Measurements from ENCODE around the gene COBL.

The COBL gene

GRCh38 chr7:51351661-51352060 lies 35.1 kb upstream of the COBL start:
- FAIRE-seq: no peak
- no peak for TF ChIP-seq TAF1 (IDR thresholded peaks at IDR 0.05; ENCODE audit: low read depth, low read length)
- no peak for DNase-seq (ENCODE audit: insufficient read length, low spot score)

- DNase-seq (ENCODE audit: insufficient read length, low spot score): no peak
- FAIRE-seq: no peak
- TF ChIP-seq PAX5 (IDR thresholded peaks at IDR 0.05; ENCODE audit: insufficient read depth, low read length, severe bottlenecking) (no peak), POLR2AphosphoS5 (IDR thresholded peaks at IDR 0.05; ENCODE audit: low read depth, low read length) (no peak), SPI1 (IDR thresholded peaks at IDR 0.05; ENCODE audit: low read depth, low read length) (no peak), POU2F2 (IDR thresholded peaks at IDR 0.05; ENCODE audit: low read depth, low read length) (no peak), POLR2A (IDR thresholded peaks at IDR 0.05; ENCODE audit: low read depth, low read length) (no peak), TAF1 (IDR thresholded peaks at IDR 0.05; ENCODE audit: low read depth, low read length) (no peak)
Measured at GRCh38 chr7:51350546-51350896, 33.9 kb upstream of the COBL start.

DNA sequence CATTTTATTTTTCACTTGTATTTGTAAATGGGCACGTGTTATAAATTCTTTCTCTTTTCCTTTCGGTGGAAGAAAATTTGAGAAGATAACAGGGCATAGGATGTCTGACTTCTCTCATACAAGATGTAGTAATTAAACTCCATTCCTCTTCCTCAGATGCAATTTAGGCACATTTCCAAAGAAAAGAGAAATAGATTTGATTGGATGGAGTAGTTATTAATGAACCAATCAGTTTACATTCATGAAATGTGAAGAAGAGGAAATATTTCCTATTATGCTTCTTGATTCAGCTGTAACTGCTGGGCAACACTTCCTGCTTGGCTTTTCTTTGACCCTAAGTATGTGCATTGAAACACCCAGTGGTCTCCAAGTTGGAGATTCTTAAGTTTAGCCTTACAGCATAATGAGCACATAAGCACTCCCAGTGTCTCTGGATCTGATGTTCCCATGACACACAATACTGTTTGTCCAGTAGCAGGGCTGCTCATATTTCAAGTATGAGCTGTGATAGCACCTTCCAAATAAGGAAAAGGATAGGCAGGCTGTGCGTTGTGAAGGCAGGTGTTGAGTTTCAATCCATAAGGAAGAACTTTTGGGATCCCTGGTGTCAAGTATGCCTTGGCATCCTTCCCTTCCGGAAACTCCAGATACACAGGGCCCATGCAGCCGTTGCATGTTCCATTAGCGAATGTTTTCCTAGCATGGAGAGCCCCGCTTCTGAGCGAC lies 33.4 kb upstream of the COBL start:
- TF ChIP-seq POU2F2 (IDR thresholded peaks at IDR 0.05; ENCODE audit: low read depth, low read length): no peak
- FAIRE-seq (no peak), DNase-seq (ENCODE audit: insufficient read length, low spot score) (no peak)

GRCh38 chr7:51346126-51346525 lies 29.5 kb upstream of the COBL start:
- DNase-seq (ENCODE audit: insufficient read length, low spot score) (no peak), FAIRE-seq (no peak)

DNA sequence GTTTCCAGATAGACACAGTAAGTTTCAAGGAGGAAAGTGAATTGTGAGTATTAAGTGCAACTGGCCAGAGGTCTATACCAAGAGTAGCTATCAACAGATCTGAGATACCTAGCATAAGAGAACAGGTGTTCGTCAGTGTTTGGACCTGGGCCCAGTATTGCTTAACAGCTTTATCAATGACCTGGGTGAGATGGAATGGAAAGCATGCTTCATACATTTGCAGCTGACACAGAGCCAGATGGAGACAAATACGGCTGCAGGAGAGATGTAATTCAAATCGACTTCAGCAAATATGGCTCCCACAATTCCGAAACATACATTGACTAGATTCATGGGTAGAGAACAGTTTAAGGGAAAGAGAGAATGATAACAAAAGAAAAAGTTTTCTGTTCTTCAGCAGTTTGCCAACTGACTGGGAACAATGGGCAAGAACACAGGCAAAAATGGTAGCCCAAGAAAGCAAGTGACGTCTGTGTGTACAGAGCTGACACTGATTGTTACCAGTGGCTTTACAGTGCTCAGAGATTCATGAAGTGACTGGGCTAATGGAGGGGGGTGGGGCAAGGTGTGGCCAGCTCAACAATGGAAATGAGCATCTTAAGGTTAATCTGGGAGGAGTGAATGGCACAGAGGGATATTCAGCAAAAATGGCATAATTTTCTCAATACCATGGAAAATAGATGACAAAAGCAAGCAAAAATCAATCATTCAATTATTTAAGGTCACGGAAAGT lies 28.0 kb upstream of the COBL start:
- FAIRE-seq (no peak), DNase-seq (ENCODE audit: insufficient read length, low spot score) (no peak)
- TF ChIP-seq SPI1 (IDR thresholded peaks at IDR 0.05; ENCODE audit: low read depth, low read length) (no peak), PAX5 (IDR thresholded peaks at IDR 0.05; ENCODE audit: insufficient read depth, low read length, severe bottlenecking) (no peak), POLR2A (IDR thresholded peaks at IDR 0.05; ENCODE audit: low read depth, low read length) (no peak), TAF1 (IDR thresholded peaks at IDR 0.05; ENCODE audit: low read depth, low read length) (no peak), POU2F2 (IDR thresholded peaks at IDR 0.05; ENCODE audit: low read depth, low read length) (no peak), POLR2AphosphoS5 (IDR thresholded peaks at IDR 0.05; ENCODE audit: low read depth, low read length) (no peak)

More at GRCh38 chr7:51346126-51346525, 29.5 kb upstream of the COBL start:
- no peak for TF ChIP-seq TAF1 (IDR thresholded peaks at IDR 0.05; ENCODE audit: low read depth, low read length)
- TF ChIP-seq SPI1 (IDR thresholded peaks at IDR 0.05; ENCODE audit: low read depth, low read length): no peak
- TF ChIP-seq POLR2A (IDR thresholded peaks at IDR 0.05; ENCODE audit: low read depth, low read length): no peak
- TF ChIP-seq POU2F2 (IDR thresholded peaks at IDR 0.05; ENCODE audit: low read depth, low read length): no peak
- no peak for TF ChIP-seq PAX5 (IDR thresholded peaks at IDR 0.05; ENCODE audit: insufficient read depth, low read length, severe bottlenecking)
- no peak for TF ChIP-seq POLR2AphosphoS5 (IDR thresholded peaks at IDR 0.05; ENCODE audit: low read depth, low read length)

DNA sequence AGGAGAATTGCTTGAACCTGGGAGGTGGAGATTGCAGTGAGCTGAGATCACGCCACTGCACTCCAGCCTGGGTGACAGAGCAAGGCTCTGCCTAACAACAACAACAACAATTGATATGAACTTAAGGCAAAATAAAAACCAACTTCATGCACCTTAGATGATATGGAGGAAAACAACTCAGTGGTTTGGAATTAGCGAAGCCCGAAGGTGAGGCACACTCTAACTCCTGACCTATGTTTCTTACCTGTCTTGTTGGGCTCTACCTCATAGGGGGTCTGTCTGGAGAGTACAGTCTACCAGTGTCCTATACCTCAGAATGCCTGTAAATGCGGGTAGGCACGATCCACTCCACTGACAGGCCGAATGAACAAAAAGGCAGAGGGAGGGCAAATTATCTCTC lies 24.3 kb upstream of the COBL start:
- no peak for TF ChIP-seq POU2F2 (IDR thresholded peaks at IDR 0.05; ENCODE audit: low read depth, low read length)
- no peak for TF ChIP-seq POLR2A (IDR thresholded peaks at IDR 0.05; ENCODE audit: low read depth, low read length)
- TF ChIP-seq TAF1 (IDR thresholded peaks at IDR 0.05; ENCODE audit: low read depth, low read length): no peak
- TF ChIP-seq POLR2AphosphoS5 (IDR thresholded peaks at IDR 0.05; ENCODE audit: low read depth, low read length): no peak
- TF ChIP-seq PAX5 (IDR thresholded peaks at IDR 0.05; ENCODE audit: insufficient read depth, low read length, severe bottlenecking): no peak
- TF ChIP-seq SPI1 (IDR thresholded peaks at IDR 0.05; ENCODE audit: low read depth, low read length): no peak
- no peak for FAIRE-seq
- DNase-seq (ENCODE audit: insufficient read length, low spot score): no peak

DNA sequence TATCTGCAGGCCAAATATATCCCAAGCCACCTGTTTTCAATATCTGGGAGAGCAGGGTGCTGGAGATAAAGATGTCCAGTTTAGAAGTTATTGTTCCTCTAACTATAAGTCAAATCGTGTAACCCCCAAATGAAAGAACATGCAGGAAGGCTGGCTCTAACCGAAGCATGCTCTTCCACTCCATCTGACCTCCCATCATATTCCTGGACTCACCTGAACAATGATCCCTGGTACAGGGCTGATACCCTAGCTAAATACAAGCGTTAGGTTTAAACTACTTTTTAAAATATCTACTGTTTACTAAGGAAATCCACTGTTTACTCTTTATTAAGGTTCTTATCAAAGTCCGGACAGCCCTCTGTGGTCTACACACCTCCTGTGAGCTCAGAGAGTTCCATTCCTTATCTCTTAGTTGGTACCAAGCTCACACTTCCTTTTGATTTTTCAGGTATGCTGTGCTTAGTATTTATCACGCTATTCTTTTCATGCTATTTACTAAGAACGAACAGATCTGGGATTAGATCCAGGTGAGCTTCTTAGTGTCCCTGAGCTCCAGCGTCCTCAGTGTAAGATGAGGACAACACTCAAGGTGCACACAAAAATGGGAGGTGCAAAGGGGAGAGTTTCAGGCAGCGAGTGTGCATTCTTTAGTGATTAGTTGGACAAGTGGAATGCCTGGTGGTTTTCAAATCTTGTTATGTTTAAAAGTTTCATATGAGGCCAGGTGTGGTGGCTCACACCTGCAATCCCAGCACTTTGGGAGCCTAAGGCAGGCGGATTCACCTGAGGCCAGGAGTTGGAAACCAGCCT lies 23.6 kb upstream of the COBL start:
- DNase-seq (ENCODE audit: insufficient read length, low spot score) (no peak), FAIRE-seq (no peak)
- no peak for TF ChIP-seq POU2F2 (IDR thresholded peaks at IDR 0.05; ENCODE audit: low read depth, low read length)
- no peak for TF ChIP-seq POLR2A (IDR thresholded peaks at IDR 0.05; ENCODE audit: low read depth, low read length)
- no peak for TF ChIP-seq TAF1 (IDR thresholded peaks at IDR 0.05; ENCODE audit: low read depth, low read length)
- TF ChIP-seq PAX5 (IDR thresholded peaks at IDR 0.05; ENCODE audit: insufficient read depth, low read length, severe bottlenecking): no peak
- TF ChIP-seq POLR2AphosphoS5 (IDR thresholded peaks at IDR 0.05; ENCODE audit: low read depth, low read length): no peak
- no peak for TF ChIP-seq SPI1 (IDR thresholded peaks at IDR 0.05; ENCODE audit: low read depth, low read length)

- TF ChIP-seq POLR2A (IDR thresholded peaks at IDR 0.05; ENCODE audit: low read depth, low read length) (no peak), POU2F2 (IDR thresholded peaks at IDR 0.05; ENCODE audit: low read depth, low read length) (no peak), PAX5 (IDR thresholded peaks at IDR 0.05; ENCODE audit: insufficient read depth, low read length, severe bottlenecking) (no peak), POLR2AphosphoS5 (IDR thresholded peaks at IDR 0.05; ENCODE audit: low read depth, low read length) (no peak), TAF1 (IDR thresholded peaks at IDR 0.05; ENCODE audit: low read depth, low read length) (no peak), SPI1 (IDR thresholded peaks at IDR 0.05; ENCODE audit: low read depth, low read length) (no peak)
- FAIRE-seq (no peak), DNase-seq (ENCODE audit: insufficient read length, low spot score) (no peak)
Measured at GRCh38 chr7:51335057-51335456, 18.4 kb upstream of the COBL start.

DNA sequence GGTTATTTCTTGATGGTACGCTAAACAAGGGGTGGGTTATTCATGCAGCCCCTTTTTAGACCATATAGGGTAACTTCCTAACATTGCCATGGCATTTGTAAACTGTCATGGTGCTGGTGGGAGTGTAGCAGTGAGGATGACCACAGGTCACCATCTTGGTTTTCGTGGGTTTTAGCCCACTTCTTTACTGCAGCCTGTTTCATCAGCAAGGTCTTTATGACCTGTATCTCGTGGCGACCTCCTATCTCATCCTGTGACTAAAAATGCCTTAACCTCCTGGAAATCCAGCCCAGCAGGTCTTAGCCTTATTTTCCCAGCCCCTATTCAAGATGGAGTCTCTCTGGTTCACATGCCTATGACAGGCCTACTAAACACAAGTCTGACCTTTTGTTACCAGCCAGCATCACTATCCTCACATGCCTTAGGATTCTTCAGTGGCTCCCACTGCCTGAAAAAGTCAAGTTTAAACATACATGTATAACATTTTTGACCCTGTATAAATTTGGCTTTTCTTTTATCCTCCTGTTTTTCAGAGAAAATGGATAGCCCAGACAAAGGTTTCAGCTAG lies 13.2 kb upstream of the COBL start:
- no peak for DNase-seq (ENCODE audit: insufficient read length, low spot score)
- no peak for TF ChIP-seq POLR2AphosphoS5 (IDR thresholded peaks at IDR 0.05; ENCODE audit: low read depth, low read length)
- FAIRE-seq: no peak
